ENCODE data around the gene SPATS2L. TPM values are rescaled to one million over a fixed set of nuclear protein-coding genes. Genes with fewer than 3 reads are reported as not detected.

SPATS2L gene
- total RNA-seq, 1 experiment from 2014 or later: 47.3 TPM

DNA sequence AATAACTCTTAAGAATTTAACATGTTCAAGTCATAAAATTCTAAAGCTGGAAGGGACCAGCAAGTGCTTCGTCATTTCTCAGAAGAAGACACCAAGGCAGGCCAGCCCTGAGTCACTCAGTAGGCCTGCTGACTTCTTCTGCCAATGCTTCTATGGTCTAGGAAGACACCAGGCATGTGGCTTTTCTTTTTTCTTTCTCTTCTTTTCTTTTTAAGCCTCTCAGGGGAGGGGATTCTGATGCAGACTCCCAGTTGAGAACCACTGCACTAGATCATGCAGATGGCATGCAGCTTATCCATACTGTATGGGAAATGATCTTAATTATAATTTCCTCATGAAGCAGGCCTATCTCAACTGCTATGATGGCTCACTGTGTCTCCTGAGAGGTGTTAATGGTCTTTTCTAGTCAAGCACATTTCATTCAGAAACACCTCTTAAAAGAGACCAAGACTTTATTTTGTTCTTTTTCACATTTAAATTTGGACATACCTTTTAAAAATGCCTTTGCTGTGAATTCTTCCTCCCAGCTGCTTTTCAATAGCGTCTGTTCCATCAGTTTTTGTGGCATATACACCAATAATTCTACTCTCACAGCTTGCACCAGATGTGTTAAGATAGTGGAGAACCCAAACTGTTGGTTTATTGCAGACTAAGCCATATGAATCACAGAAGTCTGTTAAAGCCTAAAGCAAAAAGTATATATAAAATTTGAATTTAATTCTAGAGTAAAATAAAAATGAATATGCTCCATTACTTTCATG, 192.1 kb downstream of the SPATS2L start:
- Histone ChIP-seq H3T11ph (ENCODE audit: low read length) (no peak overlapping the region), H3K27me3 (ENCODE audit: insufficient read depth, low read length) (no peaks in the 10 kb centered on the region), H2AFZ (ENCODE audit: low read length) (no peak overlapping the region), H2BK15ac (ENCODE audit: low read depth, low read length) (no peak overlapping the region), H3K79me2 (ENCODE audit: insufficient read depth, low read length) (no peaks in the 10 kb centered on the region), H3K23me2 (ENCODE audit: insufficient read length, low read depth, low read length, poor library complexity, severe bottlenecking) (no peaks in the 10 kb centered on the region), H4K20me1 (ENCODE audit: control insufficient read depth, insufficient read depth, insufficient read length) (no peaks in the 10 kb centered on the region), H3K23ac (ENCODE audit: insufficient read length, low read depth, low read length) (no peak overlapping the region), H3K56ac (ENCODE audit: insufficient read length, low read depth, low read length) (no peak overlapping the region), H3K27ac (ENCODE audit: insufficient read length, low read depth, low read length) (no peak overlapping the region), H2BK120ac (ENCODE audit: low read depth, low read length, poor library complexity, severe bottlenecking) (no peak overlapping the region), H2BK5ac (ENCODE audit: insufficient read length, low read length) (no peak overlapping the region), H2BK12ac (ENCODE audit: insufficient read length, low read depth, low read length) (no peak overlapping the region), H2AK5ac (ENCODE audit: insufficient read length, low read length) (no peak overlapping the region), H3K4me2 (ENCODE audit: insufficient read depth, insufficient read length, low read length) (no peak overlapping the region), H3K9me3 (ENCODE audit: control insufficient read depth, low read depth, low read length) (no peaks in the 10 kb centered on the region), H4K8ac (replicated peaks; ENCODE audit: insufficient read length, low read depth, low read length) (no peak overlapping the region), H4K5ac (ENCODE audit: insufficient read length, low read depth, low read length) (no peak overlapping the region), H3K4me1 (ENCODE audit: insufficient read depth, low read length) (0 out of 2 replicates have a peak, but pooled peaks cover 3% of the 10 kb centered on the region), H4K91ac (ENCODE audit: insufficient read length, low read depth, low read length) (no peak overlapping the region), H3K18ac (ENCODE audit: insufficient read length, low read depth, low read length) (no peak overlapping the region), H3K79me1 (ENCODE audit: insufficient read depth, low read depth, low read length, poor library complexity, severe bottlenecking) (no peaks in the 10 kb centered on the region), H3K9ac (ENCODE audit: extremely low read depth, insufficient read length, low read length) (no peak overlapping the region), H3K4ac (ENCODE audit: low read depth, low read length) (no peak overlapping the region), H3K14ac (ENCODE audit: insufficient read depth, low read length) (no peak overlapping the region), H2BK20ac (ENCODE audit: low read depth, low read length, poor library complexity, severe bottlenecking) (no peak overlapping the region)
- WGBS (ENCODE audit: extremely low coverage, insufficient read length, low lambda C conversion rate): no CpG with 5 or more reads among the region's 2 CpGs
- no peak for DNase-seq
- Mint-ChIP-seq H3K4me1 (peaks cover 0 to 4% of the 10 kb centered on the region in 2 experiments; a peak in 1 of 4 replicates), H3K36me3 (ENCODE audit: insufficient read depth in 1 of 3, low read depth in 3 of 3) (peaks cover 3 to 17% (median 14%) of the 10 kb centered on the region in 3 experiments; a peak in 5 of 7 replicates), H3K4me3 (no peak overlapping the region), H3K27me3 (ENCODE audit: low read depth) (no peaks in the 10 kb centered on the region), H3K9me3 (no peaks in the 10 kb centered on the region; a peak in 2 of 5 replicates), H3K27ac (no peak overlapping the region)
- TF ChIP-seq, protein P1, sequence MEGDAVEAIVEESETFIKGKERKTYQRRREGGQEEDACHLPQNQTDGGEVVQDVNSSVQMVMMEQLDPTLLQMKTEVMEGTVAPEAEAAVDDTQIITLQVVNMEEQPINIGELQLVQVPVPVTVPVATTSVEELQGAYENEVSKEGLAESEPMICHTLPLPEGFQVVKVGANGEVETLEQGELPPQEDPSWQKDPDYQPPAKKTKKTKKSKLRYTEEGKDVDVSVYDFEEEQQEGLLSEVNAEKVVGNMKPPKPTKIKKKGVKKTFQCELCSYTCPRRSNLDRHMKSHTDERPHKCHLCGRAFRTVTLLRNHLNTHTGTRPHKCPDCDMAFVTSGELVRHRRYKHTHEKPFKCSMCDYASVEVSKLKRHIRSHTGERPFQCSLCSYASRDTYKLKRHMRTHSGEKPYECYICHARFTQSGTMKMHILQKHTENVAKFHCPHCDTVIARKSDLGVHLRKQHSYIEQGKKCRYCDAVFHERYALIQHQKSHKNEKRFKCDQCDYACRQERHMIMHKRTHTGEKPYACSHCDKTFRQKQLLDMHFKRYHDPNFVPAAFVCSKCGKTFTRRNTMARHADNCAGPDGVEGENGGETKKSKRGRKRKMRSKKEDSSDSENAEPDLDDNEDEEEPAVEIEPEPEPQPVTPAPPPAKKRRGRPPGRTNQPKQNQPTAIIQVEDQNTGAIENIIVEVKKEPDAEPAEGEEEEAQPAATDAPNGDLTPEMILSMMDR (conservative IDR thresholded peaks at IDR 0.05): no peak
